Fibroblast of mammary gland (primary cell): Measurements from ENCODE around the gene FAM124B.
A peak's percentile ranks its signal among the peaks of the same experiment; 100 is the strongest.

ENCODE experiments used
- DNase-seq: peaks from one replicate; pipeline ENCODE4 v3.0.0-alpha.2; 2010; ENCODE audit warnings: low read depth
- H3K4me3 ChIP-seq: 2 replicates; pipeline ENCODE4 v1.5.1; 2011; ENCODE audit warnings: low read depth, mild to moderate bottlenecking, low read length, moderate library complexity; ENCODE audit not compliant: control insufficient read depth
- TF ChIP-seq, protein P1 (sequence below): conservative IDR thresholded peaks from 2 replicates; pipeline ENCODE4 v1.5.1; 2011; ENCODE audit warnings: low read depth, low read length, inconsistent platforms; ENCODE audit not compliant: control insufficient read depth, insufficient read depth

The FAM124B gene

DNA sequence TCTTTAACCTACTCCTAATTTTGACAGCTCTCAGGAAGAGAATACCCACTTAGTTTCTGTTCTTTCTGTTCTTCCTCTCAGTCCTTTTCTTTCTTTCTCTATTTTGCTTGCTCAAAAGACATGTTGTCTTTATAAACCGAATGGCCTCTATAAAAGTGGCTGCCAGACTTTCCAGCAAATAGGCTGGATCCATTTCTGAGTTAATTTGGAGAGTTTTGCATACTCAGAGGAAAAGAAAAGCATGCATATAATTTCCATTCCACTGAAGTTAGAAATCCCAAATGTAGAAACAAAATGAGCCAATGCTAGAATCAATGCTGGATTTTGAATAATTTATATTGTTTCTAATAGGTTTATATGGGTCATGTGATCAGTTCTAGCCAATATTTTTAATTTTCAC is 65.9 kb downstream of the FAM124B start:
- DNase-seq = no peak
- TF ChIP-seq, protein P1, sequence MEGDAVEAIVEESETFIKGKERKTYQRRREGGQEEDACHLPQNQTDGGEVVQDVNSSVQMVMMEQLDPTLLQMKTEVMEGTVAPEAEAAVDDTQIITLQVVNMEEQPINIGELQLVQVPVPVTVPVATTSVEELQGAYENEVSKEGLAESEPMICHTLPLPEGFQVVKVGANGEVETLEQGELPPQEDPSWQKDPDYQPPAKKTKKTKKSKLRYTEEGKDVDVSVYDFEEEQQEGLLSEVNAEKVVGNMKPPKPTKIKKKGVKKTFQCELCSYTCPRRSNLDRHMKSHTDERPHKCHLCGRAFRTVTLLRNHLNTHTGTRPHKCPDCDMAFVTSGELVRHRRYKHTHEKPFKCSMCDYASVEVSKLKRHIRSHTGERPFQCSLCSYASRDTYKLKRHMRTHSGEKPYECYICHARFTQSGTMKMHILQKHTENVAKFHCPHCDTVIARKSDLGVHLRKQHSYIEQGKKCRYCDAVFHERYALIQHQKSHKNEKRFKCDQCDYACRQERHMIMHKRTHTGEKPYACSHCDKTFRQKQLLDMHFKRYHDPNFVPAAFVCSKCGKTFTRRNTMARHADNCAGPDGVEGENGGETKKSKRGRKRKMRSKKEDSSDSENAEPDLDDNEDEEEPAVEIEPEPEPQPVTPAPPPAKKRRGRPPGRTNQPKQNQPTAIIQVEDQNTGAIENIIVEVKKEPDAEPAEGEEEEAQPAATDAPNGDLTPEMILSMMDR = no peak
- no peak overlapping the region for H3K4me3 ChIP-seq

DNA sequence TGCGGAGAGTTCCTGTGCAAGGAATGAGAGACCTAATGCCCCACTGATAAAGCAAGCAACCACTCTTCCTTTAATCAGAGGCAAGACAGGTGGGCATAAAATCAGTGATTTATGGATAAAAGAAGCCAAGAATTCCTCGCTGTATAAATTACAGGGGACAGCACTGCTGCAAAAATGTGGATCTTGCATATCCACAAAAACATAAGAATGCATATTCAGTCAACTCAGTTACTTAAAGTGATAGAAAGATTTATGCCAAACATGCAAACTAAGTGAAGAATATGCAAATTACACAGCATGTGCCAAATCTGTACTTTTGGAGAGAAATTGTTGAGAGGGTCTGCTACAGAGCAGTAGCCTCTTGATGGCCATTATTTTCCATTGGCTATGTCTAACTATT is 67.2 kb downstream of the FAM124B start:
- TF ChIP-seq, protein P1 = no peak
- DNase-seq = no peak
- H3K4me3 ChIP-seq = no peak overlapping the region

DNA sequence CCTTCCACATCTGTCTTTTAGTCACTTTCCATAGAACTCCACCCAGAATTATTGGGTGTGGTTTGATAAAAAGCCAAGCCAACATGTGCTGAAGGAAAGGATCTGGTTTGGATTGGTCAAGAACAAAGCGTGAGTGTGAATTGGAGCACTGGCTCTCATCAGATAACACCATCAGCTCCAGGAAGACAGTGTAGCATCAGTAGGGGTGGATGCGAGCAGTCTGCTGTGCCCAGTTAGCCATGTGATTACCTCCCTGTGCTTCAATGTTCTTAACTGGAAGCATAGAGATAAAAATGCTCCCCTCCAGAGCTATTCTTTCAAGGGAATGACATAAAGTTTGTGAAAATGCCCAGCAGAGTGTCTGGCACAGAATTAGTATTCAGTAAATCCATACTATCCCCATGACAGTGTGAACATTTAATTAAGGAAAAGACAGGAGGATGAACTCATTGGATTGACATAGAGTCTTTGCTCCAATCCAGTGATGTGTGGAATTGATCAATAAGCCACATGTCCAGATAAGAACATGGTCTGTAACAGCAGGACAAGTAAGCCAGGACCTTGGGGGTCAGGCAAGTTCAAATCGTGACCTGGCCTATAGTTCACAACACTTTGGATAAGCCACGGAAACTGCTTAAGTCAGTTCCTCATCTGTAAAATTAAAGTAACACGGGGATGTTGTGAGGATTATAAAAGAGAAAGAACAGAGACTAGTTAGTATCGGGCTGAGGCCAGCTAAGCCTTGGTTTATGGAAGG is 68.0 kb downstream of the FAM124B start:
- peak; percentile 68 for DNase-seq
- no peak overlapping the region for H3K4me3 ChIP-seq
- TF ChIP-seq, protein P1 = no peak

DNA sequence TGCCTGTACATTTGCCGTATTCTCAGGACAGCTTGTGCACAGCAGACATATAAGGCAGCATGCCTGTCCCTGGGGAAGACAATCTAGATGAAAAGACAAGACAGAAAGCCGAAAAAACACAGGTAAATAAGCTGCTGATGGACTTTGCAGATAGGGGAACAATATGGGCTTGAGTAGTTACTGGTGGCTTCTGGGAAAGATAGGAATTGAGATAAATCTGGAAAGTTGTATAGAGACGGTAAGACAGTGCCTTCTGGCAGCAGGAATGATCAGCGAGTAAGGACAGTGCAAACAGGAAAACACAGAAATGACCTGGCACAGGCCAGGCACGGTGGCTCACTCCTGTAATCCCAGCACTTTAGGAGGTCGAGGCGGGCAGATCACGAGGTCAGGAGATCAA is 70.2 kb downstream of the FAM124B start:
- TF ChIP-seq, protein P1 = no peak
- no peak overlapping the region for H3K4me3 ChIP-seq
- DNase-seq = no peak

DNA sequence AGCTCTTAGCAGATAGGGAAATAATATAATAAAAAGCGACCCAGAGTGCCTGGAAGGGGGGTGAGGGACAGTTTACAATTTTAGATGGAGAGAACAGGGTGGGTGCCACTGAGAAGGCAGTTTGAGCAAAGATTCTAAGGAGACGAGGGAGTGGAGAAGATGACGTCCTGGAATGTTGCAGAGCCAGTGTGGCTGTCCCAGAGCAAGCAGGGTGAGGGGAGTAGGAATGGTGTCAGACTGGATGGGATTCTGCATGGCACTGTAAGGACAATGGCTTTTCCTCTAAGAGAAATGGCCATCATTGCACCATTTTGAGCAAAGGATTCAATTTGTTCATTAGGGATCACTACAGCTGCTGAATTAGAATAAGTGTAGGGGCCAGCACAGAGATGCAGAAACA is 73.1 kb downstream of the FAM124B start:
- no peak for DNase-seq
- no peak overlapping the region for H3K4me3 ChIP-seq
- TF ChIP-seq, protein P1 = no peak
